ENCODE data around the gene ZNF205.
"Not testable (repeated sequence)": the region's sequence is repeated elsewhere in the genome, so short reads cannot be mapped to it uniquely, and the experiment has no call there.

The ZNF205 gene

GRCh38 chr16:3135126-3135715, 22.8 kb downstream of the ZNF205 start:
- DNase-seq = no peak

- DNase-seq = no peak
These were observed 24.9 kb downstream of the ZNF205 start for GRCh38 chr16:3137267-3137666.

GRCh38 chr16:3138342-3138741, 26.0 kb downstream of the ZNF205 start:
- no peak for DNase-seq

- no peak for DNase-seq
These were observed 26.5 kb downstream of the ZNF205 start for GRCh38 chr16:3138823-3139426.

- not testable (repeated sequence) for DNase-seq
These were observed 27.2 kb downstream of the ZNF205 start for GRCh38 chr16:3139561-3139960.

- DNase-seq = no peak
These were observed 28.4 kb downstream of the ZNF205 start for GRCh38 chr16:3140603-3141427.

- DNase-seq = no peak
These were observed 29.5 kb downstream of the ZNF205 start for GRCh38 chr16:3141781-3142311.

GRCh38 chr16:3142327-3142726, 29.9 kb downstream of the ZNF205 start:
- no peak for DNase-seq

- no peak for DNase-seq
These were observed 30.4 kb downstream of the ZNF205 start for GRCh38 chr16:3142770-3143169.

GRCh38 chr16:3143189-3143588, 30.8 kb downstream of the ZNF205 start:
- DNase-seq = no peak

GRCh38 chr16:3143598-3144320, 31.4 kb downstream of the ZNF205 start:
- DNase-seq = no peak

GRCh38 chr16:3144321-3144983, 32.1 kb downstream of the ZNF205 start:
- no peak for DNase-seq

- no peak for DNase-seq
These were observed 32.8 kb downstream of the ZNF205 start for GRCh38 chr16:3145151-3145550.

GRCh38 chr16:3145660-3146059, 33.3 kb downstream of the ZNF205 start:
- no peak for DNase-seq

- no peak for DNase-seq
These were observed 34.8 kb downstream of the ZNF205 start for GRCh38 chr16:3147046-3147756.

- DNase-seq = no peak
These were observed 35.3 kb downstream of the ZNF205 start for GRCh38 chr16:3147757-3148104.

- no peak for DNase-seq
These were observed 36.1 kb downstream of the ZNF205 start for GRCh38 chr16:3148256-3149192.

GRCh38 chr16:3149193-3149530, 36.8 kb downstream of the ZNF205 start:
- DNase-seq = no peak

- DNase-seq = peak; percentile 34
These were observed 37.4 kb downstream of the ZNF205 start for GRCh38 chr16:3149630-3150345.
